HepG2 (cell line): ENCODE results near the gene GJB5. TPM values are rescaled to one million over a fixed set of nuclear protein-coding genes. Genes with fewer than 3 reads are reported as not detected.

Source experiments
- ATAC-seq: fragments of 200-7000 bp; cut with Tn5 transposase; 3 replicates; pipeline ENCODE4 v1.9.1; 2020; ENCODE audit warnings: mild to moderate bottlenecking, moderate library complexity
- BruUV-seq: library from RNA; stranded (reverse); fragments of 400-500 nt; replicated peaks from 2 replicates; lab custom pipeline; 2021; lab: Mats Ljungman, UMichigan
- CTCF ChIA-PET: fragments of 300-600 bp; formaldehyde crosslinking; extraction: SDS; loops from one replicate; lab custom pipeline; 2021; ENCODE audit warnings: low total read pairs, inconsistent platforms, low intra/inter-chr PET ratio; lab: Yijun Ruan, JAX
- POLR2A ChIA-PET: fragments of 350-600 bp; sonication (Branson Sonifier 250); formaldehyde crosslinking; loops from one replicate; lab custom pipeline; 2020; ENCODE audit warnings: antibody characterized with exemption, inconsistent platforms; lab: Yijun Ruan, JAX
- DNase-seq: peaks from one replicate; pipeline ENCODE4 v3.0.0-alpha.2; 2015; ENCODE audit warnings: low spot score
- FAIRE-seq: peaks from 3 replicates; lab custom pipeline; 2011; peaks lifted over from hg19 to GRCh38; lab: Jason Lieb, UNC
- H2AFZ ChIP-seq: one replicate; pipeline ENCODE4 v1.6.1; 2011; ENCODE audit warnings: low read length, inconsistent platforms
- H3K27ac ChIP-seq: fragments of 300-600 bp; 3 replicates; pipeline ENCODE4 v1.8.0; 2011; ENCODE audit warnings: mixed run types, mild to moderate bottlenecking, mixed read lengths, low read length, inconsistent platforms; ENCODE audit not compliant: insufficient read depth; ENCODE audit errors: extremely low read length
- H3K27me3 ChIP-seq, 2 experiments: fragments of 200-600 bp in 1 of 2; 2 replicates in 1 of 2; 3 replicates in 1 of 2; pipeline versions ENCODE4 v1.6.0 to v1.8.0; 2011; ENCODE audit warnings: low read length in 2 of 2, mild to moderate bottlenecking in 2 of 2, moderate library complexity in 2 of 2, inconsistent platforms in 1 of 2; ENCODE audit not compliant: insufficient read depth in 2 of 2, control insufficient read depth in 1 of 2
- H3K36me3 ChIP-seq, 2 experiments: fragments of 200-600 bp in 1 of 2; replicated peaks in 1 of 2; 2 replicates in 1 of 2; 3 replicates in 1 of 2; pipeline versions ENCODE4 v1.5.1 to v1.8.0; 2011; ENCODE audit warnings: low read length in 2 of 2, inconsistent platforms in 1 of 2; ENCODE audit not compliant: insufficient read depth in 2 of 2, control insufficient read depth in 1 of 2
- H3K4me1 ChIP-seq: 2 replicates; pipeline ENCODE4 v1.5.1; 2012; ENCODE audit warnings: low read length, inconsistent platforms; ENCODE audit not compliant: insufficient read depth
- H3K4me2 ChIP-seq: 2 replicates; pipeline ENCODE4 v1.6.0; 2011; ENCODE audit warnings: low read depth, low read length, inconsistent platforms
- H3K4me3 ChIP-seq, 3 experiments: fragments of 200-600 bp in 1 of 3; sonication (generic), shearing (Covaris generic) in 1 of 3; replicated peaks in 1 of 3; 2 replicates each; pipeline ENCODE4 v1.5.1; 2011 to 2016; ENCODE audit warnings: low read length in 3 of 3, inconsistent platforms in 2 of 3, low read depth in 2 of 3, mild to moderate bottlenecking in 2 of 3, control low read depth in 1 of 3, mixed read lengths in 1 of 3; ENCODE audit not compliant: insufficient read depth in 1 of 3
- H3K79me2 ChIP-seq: one replicate; pipeline ENCODE4 v1.6.1; 2011; ENCODE audit warnings: low read length, inconsistent platforms; ENCODE audit not compliant: insufficient read depth
- H3K9ac ChIP-seq: 2 replicates; pipeline ENCODE4 v1.6.0; 2011; ENCODE audit warnings: mild to moderate bottlenecking, low read depth, low read length, inconsistent platforms; ENCODE audit not compliant: insufficient read depth
- H3K9me3 ChIP-seq: 2 replicates; pipeline ENCODE4 v1.5.1; 2012; ENCODE audit warnings: mild to moderate bottlenecking, low read length
- H4K20me1 ChIP-seq: 2 replicates; pipeline ENCODE4 v1.6.0; 2011; ENCODE audit warnings: inconsistent platforms, mild to moderate bottlenecking, low read length, moderate library complexity; ENCODE audit not compliant: insufficient read depth
- CTCF ChIP-seq: sonication (generic); formaldehyde crosslinking; IDR thresholded peaks from 2 replicates; pipeline ENCODE4 v1.5.0; 2020; ENCODE audit warnings: mild to moderate bottlenecking, missing genetic modification reagents, moderate library complexity
- KAT2B ChIP-seq: fragments of 150-350 bp; IDR thresholded peaks from 2 replicates; pipeline ENCODE4 v1.6.1; 2014; ENCODE audit warnings: low read depth, low read length, borderline replicate concordance
- MEF2D ChIP-seq: sonication (generic); formaldehyde crosslinking; IDR thresholded peaks from 2 replicates; pipeline ENCODE4 v1.5.1; 2020; ENCODE audit warnings: mild to moderate bottlenecking, missing genetic modification reagents
- RBM22 ChIP-seq: fragments of 200-400 bp; formaldehyde crosslinking; optimal IDR thresholded peaks from 2 replicates; pipeline ENCODE3; 2017; ENCODE audit warnings: mild to moderate bottlenecking, low read length, moderate library complexity
- RXRA ChIP-seq: sonication (generic); formaldehyde crosslinking; IDR thresholded peaks from 2 replicates; pipeline ENCODE4 v1.5.1; 2020; ENCODE audit warnings: missing genetic modification reagents
- STAG1 ChIP-seq: sonication (generic); formaldehyde crosslinking; IDR thresholded peaks from 2 replicates; pipeline ENCODE4 v1.4.0; 2020; ENCODE audit warnings: missing genetic modification reagents
- TFDP1 ChIP-seq: IDR thresholded peaks from 2 replicates; pipeline ENCODE4 v1.6.1; 2016; ENCODE audit warnings: missing compliant biosample characterization, missing genetic modification reagents, borderline replicate concordance
- ZNF460 ChIP-seq: sonication (generic); formaldehyde crosslinking; IDR thresholded peaks from 2 replicates; pipeline ENCODE4 v1.5.1; 2020; ENCODE audit warnings: missing genetic modification reagents, mild to moderate bottlenecking, borderline replicate concordance
- whole genome bisulfite sequencing: methylation state at CpG from one replicate; pipeline ENCODE4 v1.1.6; 2017; ENCODE audit warnings: low lambda C conversion rate; 5-methylcytosine and 5-hydroxymethylcytosine counted together
- in situ Hi-C: cut with HindIII; loops from 2 replicates; pipeline ENCODE4 v1.10.0; 2017; ENCODE audit warnings: low pct_unique_long_range_greater_than_20kb; ENCODE audit not compliant: extremely low pct_ligation_motif_present
- intact Hi-C: fragments of 100-400 bp; cut with micrococcal nuclease; formaldehyde crosslinking; loops from one replicate; pipeline ENCODE4 v1.10.0; 2022; ENCODE audit not compliant: unreplicated experiment
- polyA plus RNA-seq, 8 experiments: library from polyadenylated mRNA; depleted of rRNA in 3 of 8; stranded (reverse) in 7 of 8; unstranded in 1 of 8; fragments of >200 nt; fragmentation: Illumina TruSeq in 4 of 8; extraction: Trizol in 4 of 8; gene quantifications; 2 replicates each; pipeline versions ENCODE4 v1.2.1 to v1.2.3, GENCODE V29; 2011 to 2016; ENCODE audit warnings: low read depth in 4 of 8, missing spikeins in 1 of 8, mixed read lengths in 1 of 8; ENCODE audit not compliant: insufficient read depth in 1 of 8
- total RNA-seq, 5 experiments: library from RNA; depleted of rRNA; stranded (reverse); fragments of >200 nt; fragmentation: Illumina TruSeq; extraction: Trizol; gene quantifications; 2 replicates each; pipeline ENCODE4 v1.2.3, GENCODE V29; 2016; ENCODE audit warnings: low read depth in 1 of 5

GJB5 gene
- total and polyA plus RNA-seq, 2 of the 13 experiments (the other 11 are each of a cell fraction or from before 2014, with no cell fraction given) = not detected

DNA sequence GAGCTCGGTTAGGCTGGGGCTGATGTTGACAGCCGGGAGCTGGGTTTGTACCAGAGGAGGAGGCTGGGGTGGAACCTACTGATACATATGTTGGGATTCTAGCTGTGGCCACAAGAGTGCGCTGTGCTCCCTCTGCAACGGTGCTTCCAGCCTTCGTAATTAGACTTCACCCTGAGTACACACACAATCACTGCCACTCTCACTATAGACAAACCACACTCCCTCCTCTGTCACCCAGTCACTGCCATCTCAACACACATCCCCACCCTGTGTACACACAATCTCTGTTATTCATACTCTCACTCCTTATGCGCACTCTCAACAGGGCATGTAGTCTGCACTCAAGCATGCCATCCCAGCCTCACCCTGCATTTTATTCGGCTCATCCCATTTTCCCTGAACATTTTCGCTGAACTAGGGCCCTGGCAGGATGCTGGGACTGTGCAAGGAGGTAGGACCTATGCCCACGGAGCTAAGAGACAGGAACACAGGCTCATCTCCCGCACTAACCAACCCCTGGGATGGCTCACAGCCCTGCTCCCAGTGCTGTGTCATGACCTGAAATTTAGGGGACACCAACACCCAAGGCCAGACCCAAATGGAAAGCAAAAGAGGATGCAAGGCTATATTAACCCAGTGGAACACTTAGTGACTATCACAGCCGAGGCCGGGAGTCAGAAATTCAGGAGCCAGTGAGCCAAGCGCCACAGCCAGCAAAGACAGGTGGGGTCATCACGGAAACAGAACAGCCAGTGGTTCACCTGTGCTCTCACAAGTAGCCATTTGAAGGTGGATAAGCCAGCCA lies 31.9 kb downstream of the GJB5 start (continued):
- TF ChIP-seq TFDP1 (CRISPR knock-in tag) (no peak), RXRA (no peak), RBM22 (no peak), KAT2B (no peak), MEF2D (CRISPR knock-in tag) (0 out of 2 replicates have a peak, but pooled peaks have one; percentile 31)

DNA sequence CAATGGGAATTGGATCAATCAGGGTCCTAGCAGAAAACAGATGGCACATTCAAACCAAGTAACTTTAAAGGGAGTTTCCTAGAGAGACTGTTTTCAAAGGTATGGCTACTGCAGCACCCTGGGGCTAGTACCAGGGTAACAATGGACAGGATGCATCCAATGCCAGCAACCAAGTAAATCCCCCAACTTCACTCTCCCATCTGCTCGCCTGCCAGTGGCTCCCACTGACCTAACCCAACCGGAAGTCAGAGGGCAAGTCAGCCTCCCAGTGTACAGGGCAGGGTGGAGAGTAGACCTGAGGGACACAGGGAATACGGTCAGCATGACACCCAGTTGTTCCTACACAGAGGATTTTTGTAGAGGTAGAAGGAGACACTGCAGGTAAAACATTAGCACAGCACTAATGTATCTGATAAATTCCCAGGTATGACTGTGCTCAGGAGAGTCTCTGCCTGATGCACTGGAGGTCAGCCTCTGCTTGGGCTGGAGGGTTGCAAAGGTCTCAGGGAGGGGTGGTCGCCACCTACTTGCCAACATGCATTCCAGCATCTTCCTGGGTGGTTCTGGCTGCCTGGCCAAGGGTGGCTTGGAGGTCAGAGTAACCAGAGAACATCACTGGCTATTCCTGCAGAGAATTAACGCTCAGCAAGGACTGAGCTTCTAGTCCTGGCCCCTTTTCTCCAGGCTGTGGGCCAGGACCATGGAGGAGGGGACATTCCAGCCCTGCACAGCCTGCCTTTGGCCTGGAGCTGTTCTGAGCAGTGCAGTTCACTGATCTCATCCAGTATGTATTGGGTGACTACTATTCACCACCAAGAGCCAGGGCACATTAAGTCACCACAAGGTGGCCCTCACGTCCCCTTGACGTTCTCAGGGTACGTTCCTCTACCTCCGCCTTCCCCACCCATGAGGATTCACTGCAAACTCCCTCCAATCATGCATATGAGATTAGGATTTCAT lies 32.9 kb downstream of the GJB5 start:
- no peaks in the 10 kb centered on the region for H3K36me3 ChIP-seq
- FAIRE-seq (no peak), ATAC-seq (peak; percentile 64), DNase-seq (peak; percentile 40)
- H3K9me3 ChIP-seq = no peaks in the 10 kb centered on the region
- TF ChIP-seq ZNF460 (CRISPR knock-in tag) (no peak), CTCF (CRISPR knock-in tag) (peak; percentile 67), STAG1 (CRISPR knock-in tag) (peak; percentile 32; the same call in 1 of the 2 replicates)
- no peak overlapping the region for H3K9ac ChIP-seq
- BruUV-seq = no TSS peak
- 8% methylated on average over 5 of the region's 9 CpGs for WGBS
- H3K79me2 ChIP-seq = no peaks in the 10 kb centered on the region
- no peak overlapping the region for H3K27ac ChIP-seq
- ChIA-PET CTCF (interaction anchor here (1.9 to 3.8 kb wide), 2 partner anchors 64 to 79 kb away, joined by 14 to 81 read pairs; no protein-coding TSS in a partner anchor), POLR2A (no interaction called here)
- no peaks in the 10 kb centered on the region for H3K4me1 ChIP-seq
- H3K4me3 ChIP-seq = no peak overlapping the region
- H4K20me1 ChIP-seq = no peaks in the 10 kb centered on the region
- in situ Hi-C loops = loop anchor here (5.0 kb wide), 1 partner anchor 65 kb away; no protein-coding TSS in a partner anchor
- H3K27me3 ChIP-seq = peaks cover 0 to 15% of the 10 kb centered on the region in 2 experiments; a peak in 3 of 5 replicates
- H2AFZ ChIP-seq = no peak overlapping the region
- H3K4me2 ChIP-seq = no peak overlapping the region
- intact Hi-C loops = no loop called here
